ENCODE data around the gene ALG12.
"Not testable (repeated sequence)": the region's sequence is repeated elsewhere in the genome, so short reads cannot be mapped to it uniquely, and the experiment has no call there.

The ALG12 gene

GRCh38 chr22:49865156-49865555, 53.1 kb downstream of the ALG12 start:
- DNase-seq: no peak

- DNase-seq: no peak
These were observed 54.3 kb downstream of the ALG12 start for GRCh38 chr22:49863931-49864330.

GRCh38 chr22:49862496-49862776, 55.8 kb downstream of the ALG12 start:
- no peak for DNase-seq

GRCh38 chr22:49861642-49862495, 56.4 kb downstream of the ALG12 start:
- no peak for DNase-seq

- DNase-seq: no peak
These were observed 59.4 kb downstream of the ALG12 start for GRCh38 chr22:49858827-49859226.

- DNase-seq: no peak
These were observed 61.2 kb downstream of the ALG12 start for GRCh38 chr22:49856766-49857618.

- DNase-seq: no peak
These were observed 61.9 kb downstream of the ALG12 start for GRCh38 chr22:49856343-49856742.

GRCh38 chr22:49855251-49855911, 62.9 kb downstream of the ALG12 start:
- no peak for DNase-seq

- no peak for DNase-seq
These were observed 64.0 kb downstream of the ALG12 start for GRCh38 chr22:49853981-49854831.

GRCh38 chr22:49852898-49853894, 65.0 kb downstream of the ALG12 start, which contains the start of gene ZBED4:
TSS of gene ZBED4 (plus strand) at chr22:49853844. CDS start at chr22:49883663, 29,819 bp downstream.
- peak; percentile 95 for DNase-seq

- not testable (repeated sequence) for DNase-seq
These were observed 65.7 kb downstream of the ALG12 start for GRCh38 chr22:49852568-49852897.

GRCh38 chr22:49850959-49851802, 67.1 kb downstream of the ALG12 start:
- no peak for DNase-seq
